SU-DHL-6 (cell line): ENCODE data around the gene NAT16.

Source experiments
- H2AFZ ChIP-seq: fragments of 200-600 bp; sonication (generic); 2 replicates; pipeline ENCODE4 v1.6.1; 2014; ENCODE audit warnings: low read depth, mild to moderate bottlenecking, moderate library complexity, mixed read lengths, antibody characterized with exemption, low read length; ENCODE audit not compliant: severe bottlenecking
- H3F3A ChIP-seq: fragments of 200-600 bp; shearing (Covaris generic); 2 replicates; pipeline ENCODE4 v1.6.0; 2016; ENCODE audit warnings: antibody characterized with exemption, mild to moderate bottlenecking; ENCODE audit not compliant: insufficient read depth
- H3K27ac ChIP-seq: fragments of 200-600 bp; sonication (generic); 2 replicates; pipeline ENCODE4 v1.5.1; 2016; ENCODE audit warnings: low read depth, mild to moderate bottlenecking, low read length, moderate library complexity, mixed read lengths
- H3K27me3 ChIP-seq: fragments of 200-600 bp; sonication (generic), shearing (Covaris generic); 2 replicates; pipeline ENCODE4 v1.6.0; 2014; ENCODE audit warnings: mild to moderate bottlenecking, low read length
- H3K36me3 ChIP-seq: fragments of 200-600 bp; sonication (generic); 2 replicates; pipeline ENCODE4 v1.6.1; 2014; ENCODE audit warnings: mild to moderate bottlenecking, low read length, mixed read lengths
- H3K4me2 ChIP-seq: fragments of 300-600, 200-600 bp; shearing (Covaris generic), sonication (generic); 2 replicates; pipeline ENCODE4 v1.6.0; 2014; ENCODE audit warnings: low read length, low read depth, mild to moderate bottlenecking; ENCODE audit not compliant: poor library complexity, severe bottlenecking
- H3K4me3 ChIP-seq: fragments of 200-600 bp; sonication (generic); 2 replicates; pipeline ENCODE4 v1.5.1; 2014; ENCODE audit warnings: antibody characterized with exemption, low read length, mild to moderate bottlenecking, mixed read lengths; ENCODE audit not compliant: insufficient read depth, poor library complexity, severe bottlenecking
- H3K79me2 ChIP-seq: fragments of 200-600 bp; sonication (generic); 2 replicates; pipeline ENCODE4 v1.6.1; 2014; ENCODE audit warnings: mild to moderate bottlenecking, low read length, moderate library complexity; ENCODE audit not compliant: insufficient read depth
- H3K9ac ChIP-seq: fragments of 200-600 bp; sonication (generic); 2 replicates; pipeline ENCODE4 v1.7.0; 2014; ENCODE audit warnings: mild to moderate bottlenecking, low read length
- H3K9me2 ChIP-seq: fragments of 200-600 bp; sonication (generic); replicated peaks from 2 replicates; pipeline ENCODE4 v1.6.1; 2014; ENCODE audit warnings: low read length; ENCODE audit not compliant: insufficient read depth
- H3K9me3 ChIP-seq: fragments of 200-600 bp; sonication (generic); 2 replicates; pipeline ENCODE4 v1.6.1; 2014; ENCODE audit warnings: low read length, mixed read lengths; ENCODE audit not compliant: insufficient read depth
- H4K20me1 ChIP-seq: fragments of 200-600 bp; sonication (generic); 2 replicates; pipeline ENCODE4 v1.6.1; 2014; ENCODE audit warnings: low read depth, mild to moderate bottlenecking, antibody characterized with exemption, low read length, moderate library complexity, mixed read lengths
- CTCF ChIP-seq: fragments of 200-600 bp; sonication (generic); IDR thresholded peaks from one replicate; pipeline ENCODE4 v1.5.1; 2017; ENCODE audit warnings: antibody characterized with exemption, mild to moderate bottlenecking, low read length, moderate library complexity; ENCODE audit not compliant: insufficient read depth, poor library complexity, severe bottlenecking
- EZH2phosphoT487 ChIP-seq: fragments of 200-600 bp; sonication (generic), shearing (Covaris generic); conservative IDR thresholded peaks from 2 replicates; pipeline ENCODE4 v1.6.1; 2018; ENCODE audit warnings: mild to moderate bottlenecking, antibody characterized with exemption, low read length, moderate library complexity, mixed read lengths

Gene NAT16

GRCh38 chr7:101185258-101185839, 5.3 kb upstream of the NAT16 start:
- no peak overlapping the region for H3K9ac ChIP-seq
- no peak overlapping the region for H3K4me3 ChIP-seq
- TF ChIP-seq CTCF (no peak), EZH2phosphoT487 (no peak)
- no peak overlapping the region for H3K27ac ChIP-seq
- no peaks in the 10 kb centered on the region for H3K79me2 ChIP-seq
- no peaks in the 10 kb centered on the region for H3F3A ChIP-seq
- no peaks in the 10 kb centered on the region for H3K9me2 ChIP-seq
- no peak overlapping the region for H3K4me2 ChIP-seq
- no peaks in the 10 kb centered on the region for H4K20me1 ChIP-seq
- no peaks in the 10 kb centered on the region for H3K27me3 ChIP-seq
- no peaks in the 10 kb centered on the region for H3K9me3 ChIP-seq
- no peak overlapping the region for H2AFZ ChIP-seq
- H3K36me3 ChIP-seq: no peaks in the 10 kb centered on the region

- H3K4me2 ChIP-seq: no peak overlapping the region
- no peaks in the 10 kb centered on the region for H4K20me1 ChIP-seq
- H3K9me2 ChIP-seq: no peaks in the 10 kb centered on the region
- no peaks in the 10 kb centered on the region for H3K36me3 ChIP-seq
- H3K9ac ChIP-seq: no peak overlapping the region
- H3K27me3 ChIP-seq: no peaks in the 10 kb centered on the region
- H2AFZ ChIP-seq: no peak overlapping the region
- H3K9me3 ChIP-seq: no peaks in the 10 kb centered on the region
- no peak overlapping the region for H3K27ac ChIP-seq
- H3F3A ChIP-seq: no peaks in the 10 kb centered on the region
- no peaks in the 10 kb centered on the region for H3K79me2 ChIP-seq
- no peak overlapping the region for H3K4me3 ChIP-seq
- no peak for TF ChIP-seq CTCF
- no peak for TF ChIP-seq EZH2phosphoT487
Observed at GRCh38 chr7:101179713-101180112, 380 bp downstream of the NAT16 start.

GRCh38 chr7:101179117-101179516, 976 bp downstream of the NAT16 start:
- Histone ChIP-seq H3K9ac (no peak overlapping the region), H3K79me2 (no peaks in the 10 kb centered on the region), H3K9me3 (no peaks in the 10 kb centered on the region), H4K20me1 (no peaks in the 10 kb centered on the region), H3K27me3 (no peaks in the 10 kb centered on the region), H3K9me2 (no peaks in the 10 kb centered on the region), H2AFZ (no peak overlapping the region), H3K27ac (no peak overlapping the region), H3K4me2 (no peak overlapping the region), H3F3A (no peaks in the 10 kb centered on the region), H3K4me3 (no peak overlapping the region), H3K36me3 (no peaks in the 10 kb centered on the region)
- TF ChIP-seq CTCF: no peak
- TF ChIP-seq EZH2phosphoT487: no peak
